HG03108 (cell line): ENCODE results near the gene POLR2H.

ENCODE experiments used
- ATAC-seq: cut with Tn5 transposase; IDR thresholded peaks from one replicate; pipeline ENCODE4 v1.9.1; 2021; ENCODE audit warnings: moderate library complexity; ENCODE audit not compliant: unreplicated experiment

The POLR2H gene

GRCh38 chr3:184352149-184352785, 9.2 kb upstream of the POLR2H start:
- no peak for ATAC-seq

GRCh38 chr3:184352897-184353545, 8.5 kb upstream of the POLR2H start:
- no peak for ATAC-seq

DNA sequence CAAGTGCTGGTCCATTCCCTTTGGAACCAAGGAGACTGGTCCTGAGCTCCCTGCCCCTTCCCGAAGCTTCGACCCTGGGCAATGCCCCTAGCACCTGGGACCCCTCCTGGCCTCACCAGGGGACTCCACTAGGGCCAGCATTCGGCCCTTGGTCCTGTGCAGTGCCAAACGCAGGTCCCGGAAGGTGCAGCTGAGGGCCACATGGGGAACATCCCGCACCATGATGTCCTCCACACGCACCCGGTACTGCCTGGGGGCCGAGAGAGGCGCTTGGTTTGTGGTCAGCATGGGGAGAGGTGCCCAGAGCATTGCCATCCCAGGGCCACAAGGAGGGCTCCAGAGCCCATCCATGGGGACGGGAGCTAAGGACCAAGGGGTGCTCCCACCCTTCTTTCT, 8.0 kb upstream of the POLR2H start:
- ATAC-seq = no peak

GRCh38 chr3:184354121-184354728, 7.3 kb upstream of the POLR2H start:
- ATAC-seq = no peak

DNA sequence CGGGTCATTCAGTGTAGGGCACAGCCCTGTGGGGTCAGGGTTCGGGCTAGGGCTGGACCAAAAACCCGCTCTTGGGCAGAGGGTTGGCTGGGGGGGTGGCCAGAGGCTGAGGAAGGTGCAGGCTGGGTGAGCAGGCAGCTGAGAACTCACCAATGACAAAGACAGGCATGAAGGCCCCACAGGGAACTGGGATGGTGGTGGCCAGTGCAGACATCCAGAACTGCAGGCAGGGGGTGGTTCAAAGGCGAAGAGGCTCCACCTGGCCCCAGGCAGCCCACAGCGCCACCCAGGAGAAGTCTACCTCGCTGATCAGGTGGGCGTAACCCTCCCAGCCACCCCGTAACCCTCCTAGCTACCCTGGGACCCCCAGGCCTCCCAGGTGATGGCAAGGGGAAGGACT, 6.8 kb upstream of the POLR2H start:
- ATAC-seq = no peak

DNA sequence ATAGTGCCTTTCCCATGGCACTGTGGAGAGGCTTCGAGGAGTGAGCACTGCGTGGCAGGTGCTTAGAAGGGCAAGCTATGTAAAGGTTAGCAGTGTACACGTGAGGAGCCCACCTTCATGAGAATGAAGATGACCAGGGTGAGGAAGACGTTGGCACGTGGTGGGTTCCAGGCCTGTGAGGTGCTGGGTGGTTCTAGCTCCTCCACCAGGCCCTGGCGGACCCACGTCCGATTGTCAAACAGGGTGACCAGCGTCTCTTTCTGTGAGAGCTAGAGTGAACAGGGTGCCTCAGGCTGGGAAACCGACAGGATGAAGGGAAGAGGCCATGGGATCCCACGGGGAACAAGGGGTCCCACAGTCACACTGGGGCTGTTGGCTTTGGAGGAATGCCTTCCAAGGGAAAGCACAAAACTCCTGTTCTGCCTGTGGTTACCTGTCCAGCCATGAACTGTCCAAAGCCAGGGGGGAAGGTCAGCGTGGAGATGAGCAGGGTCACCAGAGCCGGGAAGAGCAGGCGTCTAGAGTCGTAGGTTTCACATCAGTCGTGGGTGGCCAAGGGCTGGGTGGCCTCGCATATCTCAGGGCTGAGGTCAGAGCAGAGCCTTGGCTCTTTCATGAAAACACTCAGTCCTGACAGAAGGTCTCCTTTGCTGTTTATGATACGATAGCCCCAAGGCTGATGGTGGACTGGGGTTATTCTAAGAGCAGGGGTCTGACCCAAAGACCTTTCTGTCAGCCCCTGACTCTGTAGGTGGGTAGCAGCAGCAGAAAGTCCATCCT, 6.1 kb upstream of the POLR2H start:
- ATAC-seq = no peak

- no peak for ATAC-seq
Measured at GRCh38 chr3:184357248-184358123, 4.0 kb upstream of the POLR2H start.

DNA sequence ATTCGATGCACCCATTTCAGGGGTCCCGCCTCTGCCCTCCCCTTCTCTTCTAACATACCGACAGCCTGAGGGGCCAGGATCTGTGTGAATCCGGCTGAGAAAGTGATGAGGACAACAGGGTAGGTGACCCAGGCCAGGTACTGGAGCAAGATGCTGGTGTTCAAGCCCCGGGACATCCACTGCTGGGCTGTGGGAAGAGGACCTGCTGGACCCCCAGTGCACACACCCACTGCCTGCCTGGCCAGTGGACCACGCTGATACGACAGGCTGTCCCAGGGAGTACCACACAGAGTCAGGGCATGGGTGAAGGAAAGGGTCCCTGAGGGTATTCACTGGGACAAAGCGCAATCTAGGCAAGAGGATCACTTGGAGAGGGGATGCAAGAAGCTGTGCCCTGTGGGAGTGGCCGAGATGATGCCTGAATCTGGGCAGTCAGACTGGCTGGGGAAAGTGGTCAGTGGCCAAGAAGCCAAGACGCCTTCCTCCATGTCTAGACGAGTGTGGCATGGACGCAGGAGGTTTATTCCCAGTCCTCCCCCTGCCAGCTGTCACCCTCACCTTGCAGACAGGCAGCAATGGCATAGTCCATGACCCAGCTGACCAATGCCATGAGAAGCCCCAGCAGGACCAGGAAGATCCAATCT, 3.3 kb upstream of the POLR2H start:
- ATAC-seq = no peak

DNA sequence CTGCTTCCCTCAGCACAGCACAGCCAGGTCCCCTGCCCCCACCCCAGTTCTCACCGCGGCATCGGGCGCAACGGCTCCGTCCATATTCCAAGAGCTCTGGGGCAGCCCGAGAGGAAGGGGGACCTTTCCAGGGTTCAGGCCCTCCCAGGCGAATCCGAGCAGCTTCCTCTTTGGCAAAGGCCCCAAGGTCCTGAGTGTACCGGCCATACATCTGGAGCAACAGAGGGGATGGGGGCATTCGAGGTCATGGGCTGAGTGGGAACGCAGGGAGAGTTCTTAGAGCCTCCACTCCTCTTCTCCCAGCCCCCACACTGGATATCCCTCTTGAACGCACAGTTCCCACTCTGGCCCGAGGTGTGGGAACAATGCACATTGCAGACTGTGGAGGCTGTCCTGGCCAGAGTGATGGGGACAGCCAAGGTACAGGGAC, 2.6 kb upstream of the POLR2H start:
- no peak for ATAC-seq

DNA sequence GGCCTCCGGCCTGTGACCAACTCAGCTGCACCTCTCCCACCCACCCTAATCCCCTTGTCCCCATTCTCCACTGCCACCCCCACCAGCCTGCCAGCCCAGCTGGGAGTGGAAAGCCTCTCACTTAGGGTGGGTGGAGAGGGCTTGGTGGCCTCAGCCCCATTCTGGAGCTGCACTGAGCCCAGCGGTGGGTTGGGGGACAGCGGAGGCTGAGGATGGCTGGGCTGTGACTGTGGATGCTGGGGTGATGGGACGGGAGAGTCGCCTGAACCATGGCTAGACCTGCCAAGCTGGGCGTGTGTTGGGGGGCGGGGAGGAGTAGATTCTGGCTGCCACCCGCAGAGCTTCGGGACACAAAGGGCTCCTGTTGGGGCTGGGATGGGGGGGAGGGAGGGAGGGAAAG, 1.9 kb upstream of the POLR2H start:
- no peak for ATAC-seq

GRCh38 chr3:184360070-184360928, 1.2 kb upstream of the POLR2H start:
- ATAC-seq = no peak

DNA sequence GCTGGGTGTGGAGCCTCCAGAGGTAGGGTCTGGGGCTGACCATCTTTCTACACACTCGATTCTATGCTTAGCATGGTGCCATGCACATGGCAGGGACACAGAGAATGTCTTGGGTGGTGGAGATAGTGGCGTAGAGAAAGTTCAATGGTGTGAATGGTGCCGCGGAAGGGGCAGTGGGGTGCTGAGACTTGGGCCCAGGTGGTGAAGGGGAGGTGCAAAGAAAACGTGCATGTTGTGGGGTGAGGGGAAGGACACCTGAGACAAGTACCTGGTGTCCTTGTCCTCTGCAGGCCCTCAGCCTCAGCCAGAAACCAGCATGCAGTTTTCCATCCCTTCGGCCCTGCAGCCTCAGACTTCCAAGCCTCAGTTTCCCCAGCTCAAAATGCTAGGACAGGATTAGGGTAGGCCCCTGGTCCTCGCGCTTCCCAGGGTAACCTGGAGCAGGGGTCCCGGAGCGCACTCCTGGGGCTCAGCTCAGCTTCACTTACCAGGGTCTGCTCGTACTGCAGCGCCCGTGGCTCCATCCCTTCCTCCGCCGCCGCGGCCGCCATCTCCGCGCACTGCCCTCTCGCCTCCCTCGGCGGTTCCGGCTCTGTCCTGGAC, 480 bp upstream of the POLR2H start:
- no peak for ATAC-seq

DNA sequence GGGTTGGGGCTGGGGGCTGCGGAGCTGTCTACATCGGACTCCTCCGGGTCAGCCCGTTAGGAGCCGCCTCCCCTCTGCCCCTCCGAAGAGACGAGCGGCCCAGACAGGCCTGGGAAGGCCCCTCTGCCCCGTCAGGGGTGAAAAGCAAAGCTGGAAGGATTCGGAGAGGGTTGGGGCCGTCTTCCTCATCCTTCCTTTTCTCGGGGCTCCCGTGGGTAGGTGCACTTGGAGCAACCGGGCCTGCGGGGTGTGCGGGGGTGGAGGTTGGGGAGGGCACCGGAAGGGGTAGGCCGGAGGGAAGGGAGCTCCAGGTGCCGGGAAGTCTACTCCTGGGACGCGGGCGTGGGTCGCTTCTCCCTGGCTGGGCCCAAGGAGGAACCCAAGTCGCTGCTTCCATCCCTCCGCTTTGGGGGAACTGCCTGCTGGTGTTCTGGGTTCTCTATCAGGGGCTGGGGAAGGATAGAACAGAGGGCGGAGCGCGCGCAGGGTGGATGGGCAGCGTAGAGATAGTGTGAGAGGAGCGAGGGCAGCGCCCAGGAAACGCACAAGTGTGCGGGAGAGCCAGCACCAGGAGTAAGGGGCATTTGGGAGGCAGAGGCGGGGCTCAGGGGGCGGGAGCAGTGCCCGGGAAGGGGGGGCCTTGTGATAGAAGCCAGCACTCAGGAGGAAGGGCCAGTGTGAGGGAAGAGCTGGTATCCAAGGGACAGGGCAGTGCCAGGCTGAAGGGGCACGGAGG, 590 bp downstream of the POLR2H start:
- no peak for ATAC-seq

DNA sequence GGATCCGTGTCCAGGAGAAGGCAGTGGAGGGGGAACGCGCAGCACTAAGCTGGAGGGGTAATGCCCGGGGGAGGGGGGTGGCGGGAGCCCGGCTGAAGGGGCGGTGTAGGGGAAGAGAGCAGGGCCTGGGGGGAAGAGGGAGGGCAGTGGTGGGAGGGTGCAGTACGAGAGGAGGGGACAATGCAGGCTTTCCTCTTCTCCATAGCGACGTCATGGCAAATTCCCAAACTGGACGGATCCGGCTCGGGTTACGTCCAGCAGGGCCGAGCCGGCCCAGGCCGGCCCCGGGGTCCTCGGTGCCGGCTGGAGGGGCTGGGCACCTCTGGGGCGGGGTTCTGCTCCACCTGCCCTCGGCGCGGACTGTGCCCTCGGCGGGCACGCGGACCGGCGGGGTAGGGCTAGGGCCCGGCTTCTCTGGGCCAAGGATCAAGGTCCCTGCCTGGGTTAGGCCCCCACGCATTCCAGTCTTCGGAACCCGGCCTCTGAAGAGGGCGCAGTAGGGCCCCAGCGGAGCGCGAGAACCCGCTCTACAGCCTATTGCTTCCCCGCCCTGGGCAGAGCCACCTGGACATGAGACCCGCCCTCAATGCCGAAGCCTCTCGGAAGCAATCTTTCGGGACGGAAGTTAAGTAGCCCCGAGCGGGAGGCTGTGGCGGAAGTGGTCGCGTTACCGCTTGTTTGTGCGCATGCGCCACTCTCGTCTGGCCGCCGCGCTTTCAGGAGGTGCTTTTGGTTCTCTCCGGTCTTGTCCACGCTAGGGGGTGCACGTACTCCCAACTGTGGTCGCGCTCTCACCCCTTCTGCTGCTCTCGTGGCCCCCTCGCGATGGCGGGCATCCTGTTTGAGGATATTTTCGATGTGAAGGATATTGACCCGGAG, 1.4 kb downstream of the POLR2H start:
- ATAC-seq = peak; percentile 88

DNA sequence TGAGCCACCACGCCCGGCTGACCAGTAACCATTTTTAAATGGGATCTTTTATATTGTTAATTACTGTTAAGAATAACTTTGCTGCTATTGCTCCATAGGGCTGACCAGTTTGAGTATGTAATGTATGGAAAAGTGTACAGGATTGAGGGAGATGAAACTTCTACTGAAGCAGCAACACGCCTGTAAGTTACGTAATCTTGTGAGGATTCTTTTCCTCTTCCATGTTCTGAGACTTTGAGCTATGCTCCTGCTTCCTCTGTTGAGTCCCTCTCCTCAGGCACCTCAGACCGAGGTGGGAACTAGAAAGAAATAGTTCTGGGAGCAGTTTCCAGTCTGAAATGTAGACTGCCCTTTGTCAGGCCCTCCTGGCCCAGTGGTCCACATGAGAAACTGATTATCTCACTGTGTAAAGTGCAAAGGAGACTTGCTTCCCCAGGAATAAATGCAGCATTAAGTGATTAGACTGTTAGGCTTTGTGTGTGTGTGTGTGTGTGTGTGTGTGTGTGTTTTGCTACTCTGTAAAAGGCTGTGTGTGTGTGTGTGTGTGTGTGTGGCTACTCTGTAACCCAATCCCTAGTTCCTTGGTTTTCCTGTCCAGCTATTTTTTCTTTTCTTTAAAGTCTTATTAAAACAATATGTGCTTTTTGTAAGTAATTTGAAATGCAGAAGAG, 5.2 kb downstream of the POLR2H start:
- no peak for ATAC-seq

- no peak for ATAC-seq
Measured at GRCh38 chr3:184368116-184368515, 6.6 kb downstream of the POLR2H start.
